Coronary artery (tissue), 2 donors: Measurements from ENCODE around the gene RPL32.
"Not testable (repeated sequence)": the region's sequence is repeated elsewhere in the genome, so short reads cannot be mapped to it uniquely, and the experiment has no call there.

Experiments
- DNase-seq: peaks from one replicate; pipeline ENCODE4 v3.0.0-alpha.2; 2017; ENCODE audit warnings: low spot score
- H3K27ac ChIP-seq, 2 donors: fragments of 200-600 bp; sonication (generic); one replicate each; pipeline ENCODE4 v1.5.1; 2016 to 2019
- H3K4me3 ChIP-seq: fragments of 200-600 bp; sonication (generic); 2 replicates; pipeline ENCODE4 v1.5.1; 2016; ENCODE audit warnings: mild to moderate bottlenecking, moderate library complexity
- TF ChIP-seq, protein P1 (sequence below): fragments of 200-600 bp; sonication (generic); IDR thresholded peaks from one replicate; pipeline ENCODE4 v1.5.1; 2019; ENCODE audit warnings: antibody characterized with exemption

Gene RPL32

DNA sequence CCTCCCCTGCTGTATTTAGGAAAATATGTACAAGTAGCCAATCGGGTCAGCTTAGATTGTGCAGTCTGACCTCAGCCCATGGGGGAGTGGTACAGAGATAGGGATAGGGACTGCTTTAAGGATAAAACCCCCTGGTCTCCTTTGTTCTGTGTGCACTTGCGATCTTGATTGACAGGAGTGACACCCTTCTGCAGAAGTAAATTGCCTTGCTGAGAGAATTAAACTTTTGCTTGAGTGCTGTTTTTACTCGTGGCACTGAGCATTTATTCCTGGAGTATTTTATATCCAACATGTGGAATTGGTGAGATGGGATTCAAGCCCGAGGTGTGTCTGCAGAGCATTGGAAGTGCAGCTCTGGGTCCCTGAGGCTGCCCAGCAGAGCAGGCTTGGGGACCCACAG is 23.9 kb upstream of the RPL32 start:
- H3K27ac ChIP-seq, result no peak overlapping the region
- TF ChIP-seq, protein P1, sequence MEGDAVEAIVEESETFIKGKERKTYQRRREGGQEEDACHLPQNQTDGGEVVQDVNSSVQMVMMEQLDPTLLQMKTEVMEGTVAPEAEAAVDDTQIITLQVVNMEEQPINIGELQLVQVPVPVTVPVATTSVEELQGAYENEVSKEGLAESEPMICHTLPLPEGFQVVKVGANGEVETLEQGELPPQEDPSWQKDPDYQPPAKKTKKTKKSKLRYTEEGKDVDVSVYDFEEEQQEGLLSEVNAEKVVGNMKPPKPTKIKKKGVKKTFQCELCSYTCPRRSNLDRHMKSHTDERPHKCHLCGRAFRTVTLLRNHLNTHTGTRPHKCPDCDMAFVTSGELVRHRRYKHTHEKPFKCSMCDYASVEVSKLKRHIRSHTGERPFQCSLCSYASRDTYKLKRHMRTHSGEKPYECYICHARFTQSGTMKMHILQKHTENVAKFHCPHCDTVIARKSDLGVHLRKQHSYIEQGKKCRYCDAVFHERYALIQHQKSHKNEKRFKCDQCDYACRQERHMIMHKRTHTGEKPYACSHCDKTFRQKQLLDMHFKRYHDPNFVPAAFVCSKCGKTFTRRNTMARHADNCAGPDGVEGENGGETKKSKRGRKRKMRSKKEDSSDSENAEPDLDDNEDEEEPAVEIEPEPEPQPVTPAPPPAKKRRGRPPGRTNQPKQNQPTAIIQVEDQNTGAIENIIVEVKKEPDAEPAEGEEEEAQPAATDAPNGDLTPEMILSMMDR, result no peak
- no peak overlapping the region for H3K4me3 ChIP-seq
- DNase-seq, result no peak

DNA sequence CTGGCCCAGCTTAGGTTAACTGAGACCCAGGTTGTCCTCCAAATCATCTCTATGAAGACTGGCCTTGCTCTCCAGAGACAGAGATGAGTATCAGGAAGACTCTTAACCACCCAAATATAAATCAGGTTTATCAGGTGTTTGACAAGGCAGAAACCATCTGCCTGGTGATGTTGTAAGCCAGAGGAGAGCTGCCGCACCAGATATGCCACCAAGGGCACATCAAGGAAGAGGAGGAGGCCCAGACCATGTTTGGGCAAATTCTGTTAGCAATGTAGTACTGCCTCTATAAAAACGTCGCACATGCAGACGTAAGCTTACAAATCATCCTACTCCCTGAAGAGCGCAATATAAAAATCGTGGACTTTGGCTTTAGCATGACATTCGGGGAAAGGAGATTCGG is 21.0 kb upstream of the RPL32 start:
- Histone ChIP-seq H3K4me3 (no peak overlapping the region), H3K27ac (no peak overlapping the region)
- DNase-seq, result no peak
- TF ChIP-seq, protein P1, result no peak

DNA sequence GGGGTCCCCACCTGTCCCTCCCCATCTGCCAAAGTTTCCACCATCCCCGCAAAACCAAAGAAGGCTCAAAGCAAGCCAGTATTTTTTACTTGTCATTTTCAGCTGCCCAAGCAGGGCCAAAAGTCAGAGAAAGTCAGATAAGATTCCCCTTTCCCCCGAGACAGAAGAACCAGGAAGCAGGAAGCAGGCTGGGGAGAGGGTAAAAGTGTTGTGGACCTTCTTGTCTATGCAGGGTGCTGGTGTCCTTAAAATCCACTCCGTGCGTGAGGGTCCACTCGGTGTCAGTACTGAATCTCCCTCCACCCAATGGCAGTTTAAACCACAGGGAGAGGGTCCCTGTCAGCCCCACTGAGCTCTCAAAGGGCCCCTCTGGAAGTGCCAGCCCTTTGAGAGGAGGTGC is 20.2 kb upstream of the RPL32 start:
- Histone ChIP-seq H3K27ac (no peak overlapping the region), H3K4me3 (no peak overlapping the region)
- DNase-seq, result no peak
- TF ChIP-seq, protein P1, result no peak

DNA sequence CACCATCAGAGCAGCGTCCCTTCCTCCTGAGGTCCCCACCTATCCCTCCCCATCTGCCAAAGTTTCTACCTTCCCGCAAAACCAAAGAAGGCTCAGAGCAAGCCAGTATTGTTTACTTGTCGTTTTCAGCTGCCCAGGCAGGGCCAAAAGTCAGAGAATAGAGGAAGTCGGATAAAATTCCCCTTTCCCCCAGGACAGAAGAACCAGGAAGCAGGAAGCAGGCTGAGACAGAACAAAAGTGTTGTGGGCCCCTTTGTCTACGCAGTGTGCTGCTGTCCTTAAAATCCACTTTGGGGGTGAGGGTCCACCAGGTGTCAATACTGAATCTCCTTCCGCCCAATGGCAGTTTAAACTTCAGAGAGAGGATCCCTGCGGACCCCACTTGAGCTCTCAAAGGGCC is 18.5 kb upstream of the RPL32 start:
- no peak overlapping the region for H3K4me3 ChIP-seq
- TF ChIP-seq, protein P1, result no peak
- no peak for DNase-seq
- H3K27ac ChIP-seq, result no peak overlapping the region

DNA sequence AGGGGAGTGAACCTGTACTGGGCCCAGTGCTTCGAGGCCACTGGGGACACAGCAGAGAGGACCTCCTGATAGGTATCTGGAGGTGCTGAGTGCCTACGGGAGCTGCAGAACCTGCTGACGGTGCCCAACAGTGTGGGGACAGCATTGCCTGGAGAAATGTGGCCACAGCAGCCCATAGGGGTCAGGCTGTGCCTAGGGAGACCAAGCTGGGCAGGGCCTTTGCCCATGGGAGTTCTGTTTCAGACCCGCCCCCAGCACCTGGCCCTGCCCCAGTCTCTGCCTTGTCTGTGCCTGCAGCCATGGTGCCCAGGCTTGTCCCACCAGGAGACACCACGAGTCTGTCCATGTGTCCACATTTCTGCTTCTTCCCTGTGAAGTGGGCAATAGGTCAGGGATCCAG is 15.3 kb upstream of the RPL32 start:
- TF ChIP-seq, protein P1, result no peak
- no peak overlapping the region for H3K4me3 ChIP-seq
- H3K27ac ChIP-seq, result no peak overlapping the region
- no peak for DNase-seq

DNA sequence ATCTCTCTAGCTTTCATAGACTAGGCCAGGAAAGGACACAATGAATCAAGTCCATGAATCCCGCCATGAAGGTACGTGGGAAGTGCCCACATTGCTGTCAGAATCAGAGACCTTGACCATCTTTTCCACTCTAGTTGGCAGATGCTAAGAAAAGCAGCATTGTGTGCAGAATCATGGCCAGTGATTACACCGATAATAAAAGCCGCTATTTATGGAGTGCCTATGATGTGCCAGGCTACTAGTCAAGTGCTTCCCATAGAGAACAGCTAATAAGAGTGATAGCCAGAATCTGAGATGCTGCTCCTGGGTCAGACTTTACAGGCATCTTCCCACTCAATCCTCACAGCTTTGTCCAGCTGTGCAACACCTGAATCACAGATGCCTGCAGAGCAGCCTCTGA is 13.2 kb upstream of the RPL32 start:
- DNase-seq, result no peak
- TF ChIP-seq, protein P1, result no peak
- H3K4me3 ChIP-seq, result no peak overlapping the region
- no peak overlapping the region for H3K27ac ChIP-seq

DNA sequence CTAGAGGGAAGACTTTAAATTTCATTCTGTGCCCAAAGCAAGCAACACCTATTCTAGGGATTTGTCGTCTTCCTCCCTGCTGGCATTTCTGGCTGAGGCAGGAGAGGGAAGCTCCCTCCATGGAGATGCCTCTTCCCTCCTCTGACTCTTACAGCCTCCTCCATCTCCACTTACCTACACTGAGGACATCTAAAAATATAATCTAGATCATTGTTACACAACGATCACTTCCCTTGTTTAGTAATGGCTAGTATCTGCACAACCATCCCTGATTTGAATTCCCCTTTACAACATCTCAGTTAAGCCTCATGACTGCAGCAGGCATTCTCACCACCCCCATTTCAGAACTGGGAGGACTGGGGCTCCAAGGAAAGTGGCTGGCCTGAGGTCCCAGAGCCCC is 12.5 kb upstream of the RPL32 start:
- not testable (repeated sequence) for H3K27ac ChIP-seq, DNase-seq, H3K4me3 ChIP-seq

DNA sequence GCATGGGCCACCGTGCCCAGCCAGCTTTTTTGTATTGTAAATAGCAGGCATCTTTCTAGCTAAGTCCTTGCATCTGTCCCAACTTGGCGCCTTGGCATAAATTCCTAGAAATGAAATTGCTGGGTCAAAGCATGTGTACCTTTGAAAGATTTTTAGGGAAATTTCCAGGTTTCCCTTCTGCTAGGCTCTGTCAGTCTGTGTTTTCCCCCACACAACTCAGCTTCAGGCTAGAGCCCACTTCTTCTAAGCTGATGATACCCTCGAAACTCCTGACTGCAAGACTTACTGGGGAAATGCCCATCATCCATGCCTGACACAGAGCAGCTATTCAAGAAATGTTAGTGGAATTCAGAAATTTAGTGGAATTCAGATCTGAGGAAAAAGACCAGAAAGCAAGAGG is 10.8 kb upstream of the RPL32 start:
- H3K4me3 ChIP-seq, result no peak overlapping the region
- TF ChIP-seq, protein P1, result no peak
- no peak for DNase-seq
- no peak overlapping the region for H3K27ac ChIP-seq
